HepG2 (cell line): ENCODE measurements around the gene TUBA4B. TPM values are rescaled to one million over a fixed set of nuclear protein-coding genes. Genes with fewer than 3 reads are reported as not detected.
A peak's percentile ranks its signal among the peaks of the same experiment; 100 is the strongest.

Experiments
- ASH2L ChIP-seq: fragments of 300-600, 200-600 bp; sonication (generic); IDR thresholded peaks from 2 replicates; pipeline ENCODE4 v1.7.0; 2017; ENCODE audit warnings: low read depth, mild to moderate bottlenecking, moderate library complexity, mixed read lengths, low read length; ENCODE audit not compliant: insufficient read length
- ATM ChIP-seq: fragments of 450-650 bp; IDR thresholded peaks from 2 replicates; pipeline ENCODE4 v1.7.1; 2017; ENCODE audit warnings: mild to moderate bottlenecking, borderline replicate concordance
- BRD4 ChIP-seq: sonication (generic); formaldehyde crosslinking; IDR thresholded peaks from 2 replicates; pipeline ENCODE4 v1.4.0; 2020; ENCODE audit warnings: missing genetic modification reagents
- CBX1 ChIP-seq: IDR thresholded peaks from one replicate; pipeline ENCODE4 v1.6.1; 2016; ENCODE audit warnings: antibody characterized with exemption, low read depth
- CC2D1A ChIP-seq: sonication (generic); formaldehyde crosslinking; IDR thresholded peaks from 2 replicates; pipeline ENCODE4 v1.8.1; 2023; ENCODE audit warnings: mild to moderate bottlenecking, missing genetic modification reagents
- CCAR2 ChIP-seq: fragments of 200-400 bp; formaldehyde crosslinking; optimal IDR thresholded peaks from 2 replicates; pipeline ENCODE3; 2018; ENCODE audit warnings: low read depth, mild to moderate bottlenecking, low read length, moderate library complexity
- ELF4 ChIP-seq: sonication (generic); formaldehyde crosslinking; IDR thresholded peaks from 2 replicates; pipeline ENCODE4 v1.5.0; 2020; ENCODE audit warnings: missing genetic modification reagents, mild to moderate bottlenecking, moderate library complexity, borderline replicate concordance
- GFI1 ChIP-seq: sonication (generic); formaldehyde crosslinking; IDR thresholded peaks from 2 replicates; pipeline ENCODE4 v1.5.0; 2020; ENCODE audit warnings: missing genetic modification reagents, mild to moderate bottlenecking, borderline replicate concordance
- GPN1 ChIP-seq: sonication (generic); formaldehyde crosslinking; IDR thresholded peaks from 2 replicates; pipeline ENCODE4 v1.5.1; 2020; ENCODE audit warnings: missing genetic modification reagents, borderline replicate concordance
- GTF2F1 ChIP-seq: fragments of 150-350 bp; IDR thresholded peaks from 2 replicates; pipeline ENCODE4 v1.6.1; 2014; ENCODE audit warnings: low read length
- HOXA3 ChIP-seq: sonication (generic); formaldehyde crosslinking; IDR thresholded peaks from 2 replicates; pipeline ENCODE4 v1.5.0; 2020; ENCODE audit warnings: missing genetic modification reagents
- JUN ChIP-seq: sonication (generic); formaldehyde crosslinking; IDR thresholded peaks from 2 replicates; pipeline ENCODE4 v1.4.0; 2020; ENCODE audit warnings: mild to moderate bottlenecking, missing genetic modification reagents
- KDM1A ChIP-seq: IDR thresholded peaks from 2 replicates; pipeline ENCODE4 v1.6.1; 2016; ENCODE audit warnings: missing compliant biosample characterization
- KDM5A ChIP-seq: fragments of 200-600 bp; sonication (generic); IDR thresholded peaks from 2 replicates; pipeline ENCODE4 v1.7.0; 2018; ENCODE audit warnings: antibody characterized with exemption, mild to moderate bottlenecking, low read length, borderline replicate concordance
- POLR2A ChIP-seq, 2 experiments: IDR thresholded peaks; 2 replicates each; pipeline ENCODE4 v1.6.1; 2011; ENCODE audit warnings: low read depth in 2 of 2, low read length in 2 of 2, mild to moderate bottlenecking in 1 of 2, moderate library complexity in 1 of 2; ENCODE audit not compliant: insufficient read depth in 1 of 2
- SIX4 ChIP-seq: sonication (generic); formaldehyde crosslinking; IDR thresholded peaks from 2 replicates; pipeline ENCODE4 v1.4.0; 2020; ENCODE audit warnings: missing genetic modification reagents
- SRF ChIP-seq: IDR thresholded peaks from 2 replicates; pipeline ENCODE4 v1.6.1; 2011; ENCODE audit warnings: mild to moderate bottlenecking, low read depth, low read length, moderate library complexity
- TCF12 ChIP-seq, 2 experiments: fragments of 450-650 bp in 1 of 2; sonication (generic) in 1 of 2; formaldehyde crosslinking in 1 of 2; IDR thresholded peaks; 2 replicates each; pipeline versions ENCODE4 v1.6.1 to v1.8.0; 2017 to 2022; ENCODE audit warnings: antibody characterized with exemption in 1 of 2, mild to moderate bottlenecking in 1 of 2, missing genetic modification reagents in 1 of 2, moderate library complexity in 1 of 2
- THAP8 ChIP-seq: sonication (generic); formaldehyde crosslinking; IDR thresholded peaks from 2 replicates; pipeline ENCODE4 v1.5.1; 2020; ENCODE audit warnings: missing genetic modification reagents, mild to moderate bottlenecking, borderline replicate concordance
- THYN1 ChIP-seq: sonication (generic); formaldehyde crosslinking; IDR thresholded peaks from 2 replicates; pipeline ENCODE4 v1.8.1; 2023; ENCODE audit warnings: low read depth, mild to moderate bottlenecking, moderate library complexity, missing genetic modification reagents, borderline replicate concordance
- TRIM24 ChIP-seq: sonication (generic); formaldehyde crosslinking; IDR thresholded peaks from 2 replicates; pipeline ENCODE4 v1.8.0; 2022; ENCODE audit warnings: mild to moderate bottlenecking, missing genetic modification reagents
- U2AF1 ChIP-seq: fragments of 200-400 bp; formaldehyde crosslinking; optimal IDR thresholded peaks from 2 replicates; pipeline ENCODE3; 2017; ENCODE audit warnings: mild to moderate bottlenecking, low read depth, low read length
- ZNF275 ChIP-seq: sonication (generic); formaldehyde crosslinking; IDR thresholded peaks from 2 replicates; pipeline ENCODE4 v1.8.0; 2022; ENCODE audit warnings: missing genetic modification reagents, mild to moderate bottlenecking, inconsistent platforms, borderline replicate concordance
- ZNF317 ChIP-seq: sonication (generic); formaldehyde crosslinking; IDR thresholded peaks from 2 replicates; pipeline ENCODE4 v1.5.0; 2020; ENCODE audit warnings: mild to moderate bottlenecking, missing genetic modification reagents
- ZNF33A ChIP-seq: sonication (generic); formaldehyde crosslinking; IDR thresholded peaks from 2 replicates; pipeline ENCODE4 v1.5.1; 2020; ENCODE audit warnings: missing genetic modification reagents, mild to moderate bottlenecking, moderate library complexity, borderline replicate concordance
- ZNF350 ChIP-seq: sonication (generic); formaldehyde crosslinking; IDR thresholded peaks from 2 replicates; pipeline ENCODE4 v1.4.0; 2020; ENCODE audit warnings: mild to moderate bottlenecking, low read depth, missing genetic modification reagents, borderline replicate concordance
- ZNF562 ChIP-seq: sonication (generic); formaldehyde crosslinking; IDR thresholded peaks from 2 replicates; pipeline ENCODE4 v1.8.0; 2022; ENCODE audit warnings: missing genetic modification reagents, borderline replicate concordance
- ZNF644 ChIP-seq: IDR thresholded peaks from 2 replicates; pipeline ENCODE4 v1.6.1; 2016; ENCODE audit warnings: low read depth
- ZNF770 ChIP-seq: sonication (generic); formaldehyde crosslinking; IDR thresholded peaks from 2 replicates; pipeline ENCODE4 v1.5.0; 2020; ENCODE audit warnings: mild to moderate bottlenecking, missing genetic modification reagents
- polyA plus RNA-seq, 8 experiments: library from polyadenylated mRNA; depleted of rRNA in 3 of 8; stranded (reverse) in 7 of 8; unstranded in 1 of 8; fragments of >200 nt; fragmentation: Illumina TruSeq in 4 of 8; extraction: Trizol in 4 of 8; gene quantifications; 2 replicates each; pipeline versions ENCODE4 v1.2.1 to v1.2.3, GENCODE V29; 2011 to 2016; ENCODE audit warnings: low read depth in 4 of 8, missing spikeins in 1 of 8, mixed read lengths in 1 of 8; ENCODE audit not compliant: insufficient read depth in 1 of 8
- total RNA-seq, 5 experiments: library from RNA; depleted of rRNA; stranded (reverse); fragments of >200 nt; fragmentation: Illumina TruSeq; extraction: Trizol; gene quantifications; 2 replicates each; pipeline ENCODE4 v1.2.3, GENCODE V29; 2016; ENCODE audit warnings: low read depth in 1 of 5

TUBA4B gene
- total and polyA plus RNA-seq, 2 of the 13 experiments (the other 11 are each of a cell fraction or from before 2014, with no cell fraction given): 0.18 to 0.22 TPM

- TF ChIP-seq THAP8 (no peak), THYN1 (CRISPR knock-in tag) (no peak), CC2D1A (CRISPR knock-in tag) (no peak), ZNF275 (CRISPR knock-in tag) (no peak), ZNF770 (CRISPR knock-in tag) (no peak), GPN1 (no peak), JUN (no peak), GFI1 (no peak), ZNF33A (no peak), ASH2L (no peak), ZNF644 (no peak), POLR2A (IDR thresholded peaks at IDR 0.05; ENCODE audit: insufficient read depth in 1 of 2, low read depth in 2 of 2, low read length in 2 of 2) (0 out of 4 replicates have a peak, but pooled peaks of 1 of the 2 experiments have one; percentile 10), SRF (no peak), ELF4 (CRISPR knock-in tag) (no peak), ZNF317 (peak; percentile 22; the same call in 1 of the 2 replicates), ZNF562 (CRISPR knock-in tag) (no peak), CCAR2 (no peak), KDM5A (no peak), TRIM24 (CRISPR knock-in tag) (no peak), TCF12 (IDR thresholded peaks at IDR 0.05) (no peak), TCF12 (CRISPR knock-in tag; IDR thresholded peaks at IDR 0.05) (no peak), HOXA3 (CRISPR knock-in tag) (no peak; the same call in 1 of the 2 replicates), U2AF1 (peak; percentile 3), ATM (no peak), GTF2F1 (no peak), ZNF350 (CRISPR knock-in tag) (peak; percentile 14; the same call in 1 of the 2 replicates), KDM1A (no peak), SIX4 (no peak), BRD4 (CRISPR knock-in tag) (no peak), CBX1 (no peak)
Observed at GRCh38 chr2:219207134-219207883, 45.7 kb upstream of the TUBA4B start (continued).
